ENCODE data around the gene GNAI3.

The GNAI3 gene

DNA sequence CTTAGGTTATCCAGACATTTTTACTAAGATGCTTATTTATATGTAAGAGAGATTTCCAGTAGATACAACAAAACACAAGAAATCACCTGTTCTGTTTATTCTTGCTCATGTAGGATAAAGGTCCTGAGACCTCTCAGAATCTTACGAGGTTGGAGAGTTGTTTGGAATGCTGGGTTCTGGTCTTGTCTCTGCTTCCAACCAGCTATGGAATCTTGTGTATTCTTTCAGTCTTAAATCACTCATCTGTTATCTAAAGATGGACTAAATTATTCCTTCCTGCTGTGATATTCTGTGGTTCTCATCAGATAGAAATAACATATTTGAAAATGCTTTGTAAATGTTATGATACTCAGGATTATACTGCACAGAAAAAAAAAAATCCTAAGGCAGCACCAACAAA lies 49.7 kb downstream of the GNAI3 start:
- peaks cover 54% of the 10 kb centered on the region for H3K36me3 ChIP-seq
- H3K27ac ChIP-seq = no peak overlapping the region
- TF ChIP-seq, protein P1, sequence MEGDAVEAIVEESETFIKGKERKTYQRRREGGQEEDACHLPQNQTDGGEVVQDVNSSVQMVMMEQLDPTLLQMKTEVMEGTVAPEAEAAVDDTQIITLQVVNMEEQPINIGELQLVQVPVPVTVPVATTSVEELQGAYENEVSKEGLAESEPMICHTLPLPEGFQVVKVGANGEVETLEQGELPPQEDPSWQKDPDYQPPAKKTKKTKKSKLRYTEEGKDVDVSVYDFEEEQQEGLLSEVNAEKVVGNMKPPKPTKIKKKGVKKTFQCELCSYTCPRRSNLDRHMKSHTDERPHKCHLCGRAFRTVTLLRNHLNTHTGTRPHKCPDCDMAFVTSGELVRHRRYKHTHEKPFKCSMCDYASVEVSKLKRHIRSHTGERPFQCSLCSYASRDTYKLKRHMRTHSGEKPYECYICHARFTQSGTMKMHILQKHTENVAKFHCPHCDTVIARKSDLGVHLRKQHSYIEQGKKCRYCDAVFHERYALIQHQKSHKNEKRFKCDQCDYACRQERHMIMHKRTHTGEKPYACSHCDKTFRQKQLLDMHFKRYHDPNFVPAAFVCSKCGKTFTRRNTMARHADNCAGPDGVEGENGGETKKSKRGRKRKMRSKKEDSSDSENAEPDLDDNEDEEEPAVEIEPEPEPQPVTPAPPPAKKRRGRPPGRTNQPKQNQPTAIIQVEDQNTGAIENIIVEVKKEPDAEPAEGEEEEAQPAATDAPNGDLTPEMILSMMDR (IDR thresholded peaks at IDR 0.05; ENCODE audit: low read depth, low read length) = no peak
- DNase-seq = no peak
- no peaks in the 10 kb centered on the region for H3K27me3 ChIP-seq (ENCODE audit: insufficient read depth, low read depth, severe bottlenecking)
- H3K9me3 ChIP-seq (ENCODE audit: severe bottlenecking) = no peaks in the 10 kb centered on the region
- H3K4me3 ChIP-seq (ENCODE audit: low read depth, low read length) = no peak overlapping the region

DNA sequence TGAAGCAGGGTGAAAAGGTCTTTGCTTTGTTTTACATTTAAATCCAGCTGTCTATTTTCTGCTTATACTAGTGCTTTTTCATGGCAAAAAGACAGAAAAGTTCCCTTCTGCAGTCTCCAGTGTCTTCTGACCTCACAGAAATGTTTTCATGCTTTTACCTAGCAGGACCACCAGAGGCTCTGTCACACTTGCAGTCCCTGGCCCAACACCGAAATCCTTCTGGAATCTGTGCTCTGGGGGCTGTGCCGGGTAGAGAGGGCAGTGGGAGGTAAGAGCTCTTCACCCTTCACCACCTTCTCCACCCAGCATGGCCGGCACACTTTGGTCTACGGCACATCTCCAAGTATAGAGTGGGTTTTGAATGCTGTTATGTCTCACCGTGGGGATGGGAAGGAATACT lies 50.2 kb downstream of the GNAI3 start:
- peak; percentile 49 for DNase-seq
- Histone ChIP-seq H3K9me3 (ENCODE audit: severe bottlenecking) (no peaks in the 10 kb centered on the region), H3K27me3 (ENCODE audit: insufficient read depth, low read depth, severe bottlenecking) (no peaks in the 10 kb centered on the region), H3K27ac (no peak overlapping the region), H3K36me3 (peaks cover 54% of the 10 kb centered on the region), H3K4me3 (ENCODE audit: low read depth, low read length) (no peak overlapping the region)
- TF ChIP-seq, protein P1 (IDR thresholded peaks at IDR 0.05; ENCODE audit: low read depth, low read length) = peak; percentile 63

DNA sequence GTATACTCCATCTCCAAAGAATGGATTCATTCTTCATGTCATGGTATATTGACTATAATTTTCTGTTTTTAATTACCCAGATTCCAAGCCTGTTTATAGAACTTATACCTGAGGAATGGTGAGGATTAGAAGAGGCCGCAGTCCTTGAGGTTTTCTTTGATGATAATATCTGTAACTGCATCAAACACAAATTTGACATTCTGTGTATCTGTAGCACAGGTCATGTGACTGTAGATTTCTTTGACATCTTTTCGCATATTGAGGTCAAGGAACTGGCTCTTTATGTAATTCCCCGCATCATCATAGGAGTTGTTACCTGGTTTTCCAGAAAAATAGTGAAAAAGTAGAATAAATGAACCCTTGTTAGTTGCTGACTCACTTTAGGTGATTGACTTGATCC lies 54.8 kb downstream of the GNAI3 start:
- Histone ChIP-seq H3K9me3 (ENCODE audit: severe bottlenecking) (no peaks in the 10 kb centered on the region), H3K27me3 (ENCODE audit: insufficient read depth, low read depth, severe bottlenecking) (no peaks in the 10 kb centered on the region), H3K36me3 (peaks cover 80% of the 10 kb centered on the region), H3K4me3 (ENCODE audit: low read depth, low read length) (no peak overlapping the region), H3K27ac (no peak overlapping the region)
- TF ChIP-seq, protein P1 (IDR thresholded peaks at IDR 0.05; ENCODE audit: low read depth, low read length) = no peak
- no peak for DNase-seq

DNA sequence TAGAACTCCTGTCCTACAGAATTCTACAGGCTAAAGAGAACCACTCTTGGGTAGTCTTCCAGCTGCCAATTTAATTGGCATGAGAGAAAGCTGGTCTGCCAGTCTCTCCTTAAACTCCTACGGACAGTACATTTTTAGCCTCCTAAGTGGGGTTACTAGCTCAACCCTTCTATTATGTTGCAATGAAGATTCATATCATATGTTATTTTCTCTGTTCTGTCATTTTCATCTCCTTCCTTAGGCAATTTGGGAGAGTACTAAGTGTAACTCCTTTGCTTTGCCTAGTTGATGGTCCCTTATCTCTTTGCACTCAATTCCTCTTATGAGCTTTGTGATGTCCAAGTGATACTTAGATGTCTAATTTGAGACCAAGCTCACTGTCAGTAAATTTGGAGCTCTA lies 57.0 kb downstream of the GNAI3 start:
- Histone ChIP-seq H3K27me3 (ENCODE audit: insufficient read depth, low read depth, severe bottlenecking) (no peaks in the 10 kb centered on the region), H3K27ac (no peak overlapping the region), H3K9me3 (ENCODE audit: severe bottlenecking) (no peaks in the 10 kb centered on the region), H3K4me3 (ENCODE audit: low read depth, low read length) (no peak overlapping the region), H3K36me3 (peaks cover 90% of the 10 kb centered on the region)
- TF ChIP-seq, protein P1 (IDR thresholded peaks at IDR 0.05; ENCODE audit: low read depth, low read length) = no peak
- no peak for DNase-seq

GRCh38 chr1:109609881-109610280 lies 61.5 kb downstream of the GNAI3 start:
- Histone ChIP-seq H3K27me3 (ENCODE audit: insufficient read depth, low read depth, severe bottlenecking) (no peaks in the 10 kb centered on the region), H3K27ac (peak overlapping the region; percentile 95), H3K9me3 (ENCODE audit: severe bottlenecking) (no peaks in the 10 kb centered on the region), H3K4me3 (ENCODE audit: low read depth, low read length) (no peak overlapping the region), H3K36me3 (peaks cover 50% of the 10 kb centered on the region)
- DNase-seq = no peak
- TF ChIP-seq, protein P1 (IDR thresholded peaks at IDR 0.05; ENCODE audit: low read depth, low read length) = no peak

GRCh38 chr1:109610609-109611307 lies 62.3 kb downstream of the GNAI3 start:
- Histone ChIP-seq H3K9me3 (ENCODE audit: severe bottlenecking) (no peaks in the 10 kb centered on the region), H3K36me3 (peaks cover 42% of the 10 kb centered on the region), H3K27ac (peak overlapping the region; percentile 95), H3K4me3 (ENCODE audit: low read depth, low read length) (peak overlapping the region; percentile 21), H3K27me3 (ENCODE audit: insufficient read depth, low read depth, severe bottlenecking) (no peaks in the 10 kb centered on the region)
- TF ChIP-seq, protein P1 (IDR thresholded peaks at IDR 0.05; ENCODE audit: low read depth, low read length) = no peak
- DNase-seq = no peak
